ENCODE results near the gene KCNH3. TPM values are rescaled to one million over a fixed set of nuclear protein-coding genes. Genes with fewer than 3 reads are reported as not detected.

The KCNH3 gene
- total and polyA plus RNA-seq, 3 donors from 2014 or later, result 4.5 to 8.3 (median 4.5) TPM

- no peak for TF ChIP-seq POLR2A (IDR thresholded peaks at IDR 0.05)
- no peak for TF ChIP-seq CTCF (IDR thresholded peaks at IDR 0.05)
- 78% methylated on average over 6 of the region's 6 CpGs for WGBS, 2 donors
- H3K27me3 ChIP-seq, result no peaks in the 10 kb centered on the region
- no peaks in the 10 kb centered on the region for H3K36me3 ChIP-seq (ENCODE audit: low read depth, missing control alignments)
- DNase-seq, result no peak
- H3K27ac ChIP-seq, result no peak overlapping the region
- H3K4me1 ChIP-seq, result no peaks in the 10 kb centered on the region
- intact Hi-C loops (cut with DNase I; ENCODE audit: low total_unique reads), result no loop called here
- no peaks in the 10 kb centered on the region for H3K9me3 ChIP-seq
- no peak overlapping the region for H3K4me3 ChIP-seq
Measured at GRCh38 chr12:49524660-49525324, 14.0 kb upstream of the KCNH3 start.

GRCh38 chr12:49525942-49526341 is 12.9 kb upstream of the KCNH3 start:
- no peaks in the 10 kb centered on the region for H3K27me3 ChIP-seq
- intact Hi-C loops (cut with DNase I; ENCODE audit: low total_unique reads), result no loop called here
- no peaks in the 10 kb centered on the region for H3K9me3 ChIP-seq
- no peaks in the 10 kb centered on the region for H3K4me1 ChIP-seq
- no peak overlapping the region for H3K27ac ChIP-seq
- WGBS, 2 donors, result 92 to 93% methylated on average over 7 of the region's 7 CpGs
- TF ChIP-seq CTCF (IDR thresholded peaks at IDR 0.05), result no peak
- no peak for TF ChIP-seq POLR2A (IDR thresholded peaks at IDR 0.05)
- no peaks in the 10 kb centered on the region for H3K36me3 ChIP-seq (ENCODE audit: low read depth, missing control alignments)
- no peak overlapping the region for H3K4me3 ChIP-seq
- no peak for DNase-seq

- intact Hi-C loops (cut with DNase I; ENCODE audit: low total_unique reads), result no loop called here
- 91 to 93% methylated on average over 7 of the region's 7 CpGs for WGBS, 2 donors
- H3K36me3 ChIP-seq (ENCODE audit: low read depth, missing control alignments), result no peaks in the 10 kb centered on the region
- H3K9me3 ChIP-seq, result no peaks in the 10 kb centered on the region
- H3K27ac ChIP-seq, result no peak overlapping the region
- no peak for DNase-seq
- no peaks in the 10 kb centered on the region for H3K4me1 ChIP-seq
- TF ChIP-seq CTCF (IDR thresholded peaks at IDR 0.05), result no peak
- no peak for TF ChIP-seq POLR2A (IDR thresholded peaks at IDR 0.05)
- H3K4me3 ChIP-seq, result no peak overlapping the region
- H3K27me3 ChIP-seq, result no peaks in the 10 kb centered on the region
Measured at GRCh38 chr12:49527361-49528130, 11.3 kb upstream of the KCNH3 start.

GRCh38 chr12:49529414-49529813 is 9.4 kb upstream of the KCNH3 start:
- no peak for TF ChIP-seq POLR2A (IDR thresholded peaks at IDR 0.05)
- TF ChIP-seq CTCF (IDR thresholded peaks at IDR 0.05), result no peak
- DNase-seq, result no peak
- no peaks in the 10 kb centered on the region for H3K27me3 ChIP-seq
- H3K4me3 ChIP-seq, result no peak overlapping the region
- 57 to 67% methylated on average over 1 of the region's 1 CpG for WGBS, 2 donors
- no peaks in the 10 kb centered on the region for H3K9me3 ChIP-seq
- H3K27ac ChIP-seq, result no peak overlapping the region
- intact Hi-C loops (cut with DNase I; ENCODE audit: low total_unique reads), result no loop called here
- no peaks in the 10 kb centered on the region for H3K4me1 ChIP-seq
- H3K36me3 ChIP-seq (ENCODE audit: low read depth, missing control alignments), result no peaks in the 10 kb centered on the region

Measured in testis (tissue), 3 donors.